ENCODE results near the gene APEH. TPM values are rescaled to one million over a fixed set of nuclear protein-coding genes. Genes with fewer than 3 reads are reported as not detected.

APEH gene
- total and polyA plus RNA-seq, 9 of the 15 experiments (the other 6 are each of a cell fraction or from before 2014, with no cell fraction given) = 70.9 to 177 (median 117) TPM

GRCh38 chr3:49689046-49689907, 15.1 kb downstream of the APEH start, which contains the start of the genes MST1 and RNF123 (continued):
- no peak for TF ChIP-seq ZMIZ1 (IDR thresholded peaks at IDR 0.05; ENCODE audit: low read depth in 2 of 2, low read length in 2 of 2)
- TF ChIP-seq, protein P1, sequence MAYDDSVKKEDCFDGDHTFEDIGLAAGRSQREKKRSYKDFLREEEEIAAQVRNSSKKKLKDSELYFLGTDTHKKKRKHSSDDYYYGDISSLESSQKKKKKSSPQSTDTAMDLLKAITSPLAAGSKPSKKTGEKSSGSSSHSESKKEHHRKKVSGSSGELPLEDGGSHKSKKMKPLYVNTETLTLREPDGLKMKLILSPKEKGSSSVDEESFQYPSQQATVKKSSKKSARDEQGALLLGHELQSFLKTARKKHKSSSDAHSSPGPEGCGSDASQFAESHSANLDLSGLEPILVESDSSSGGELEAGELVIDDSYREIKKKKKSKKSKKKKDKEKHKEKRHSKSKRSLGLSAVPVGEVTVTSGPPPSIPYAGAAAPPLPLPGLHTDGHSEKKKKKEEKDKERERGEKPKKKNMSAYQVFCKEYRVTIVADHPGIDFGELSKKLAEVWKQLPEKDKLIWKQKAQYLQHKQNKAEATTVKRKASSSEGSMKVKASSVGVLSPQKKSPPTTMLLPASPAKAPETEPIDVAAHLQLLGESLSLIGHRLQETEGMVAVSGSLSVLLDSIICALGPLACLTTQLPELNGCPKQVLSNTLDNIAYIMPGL (CRISPR knock-in tag; IDR thresholded peaks at IDR 0.05) = no peak
- no peak for TF ChIP-seq ZNF121 (CRISPR knock-in tag; conservative IDR thresholded peaks at IDR 0.05)
- TF ChIP-seq JUND (IDR thresholded peaks at IDR 0.05; ENCODE audit: borderline replicate concordance, low read depth, low read length) = peak; percentile 31; the same call in 1 of the 2 replicates
- TF ChIP-seq JUND (tag; IDR thresholded peaks at IDR 0.05; ENCODE audit: borderline replicate concordance, low read depth, low read length) = no peak
- TF ChIP-seq, protein P2, sequence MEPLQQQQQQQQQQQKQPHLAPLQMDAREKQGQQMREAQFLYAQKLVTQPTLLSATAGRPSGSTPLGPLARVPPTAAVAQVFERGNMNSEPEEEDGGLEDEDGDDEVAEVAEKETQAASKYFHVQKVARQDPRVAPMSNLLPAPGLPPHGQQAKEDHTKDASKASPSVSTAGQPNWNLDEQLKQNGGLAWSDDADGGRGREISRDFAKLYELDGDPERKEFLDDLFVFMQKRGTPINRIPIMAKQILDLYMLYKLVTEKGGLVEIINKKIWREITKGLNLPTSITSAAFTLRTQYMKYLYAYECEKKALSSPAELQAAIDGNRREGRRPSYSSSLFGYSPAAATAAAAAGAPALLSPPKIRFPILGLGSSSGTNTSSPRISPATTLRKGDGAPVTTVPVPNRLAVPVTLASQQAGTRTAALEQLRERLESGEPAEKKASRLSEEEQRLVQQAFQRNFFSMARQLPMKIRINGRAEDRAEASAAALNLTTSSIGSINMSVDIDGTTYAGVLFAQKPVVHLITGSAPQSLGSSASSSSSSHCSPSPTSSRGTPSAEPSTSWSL (CRISPR knock-in tag; IDR thresholded peaks at IDR 0.05; ENCODE audit: borderline replicate concordance) = no peak
- TF ChIP-seq, protein P3, sequence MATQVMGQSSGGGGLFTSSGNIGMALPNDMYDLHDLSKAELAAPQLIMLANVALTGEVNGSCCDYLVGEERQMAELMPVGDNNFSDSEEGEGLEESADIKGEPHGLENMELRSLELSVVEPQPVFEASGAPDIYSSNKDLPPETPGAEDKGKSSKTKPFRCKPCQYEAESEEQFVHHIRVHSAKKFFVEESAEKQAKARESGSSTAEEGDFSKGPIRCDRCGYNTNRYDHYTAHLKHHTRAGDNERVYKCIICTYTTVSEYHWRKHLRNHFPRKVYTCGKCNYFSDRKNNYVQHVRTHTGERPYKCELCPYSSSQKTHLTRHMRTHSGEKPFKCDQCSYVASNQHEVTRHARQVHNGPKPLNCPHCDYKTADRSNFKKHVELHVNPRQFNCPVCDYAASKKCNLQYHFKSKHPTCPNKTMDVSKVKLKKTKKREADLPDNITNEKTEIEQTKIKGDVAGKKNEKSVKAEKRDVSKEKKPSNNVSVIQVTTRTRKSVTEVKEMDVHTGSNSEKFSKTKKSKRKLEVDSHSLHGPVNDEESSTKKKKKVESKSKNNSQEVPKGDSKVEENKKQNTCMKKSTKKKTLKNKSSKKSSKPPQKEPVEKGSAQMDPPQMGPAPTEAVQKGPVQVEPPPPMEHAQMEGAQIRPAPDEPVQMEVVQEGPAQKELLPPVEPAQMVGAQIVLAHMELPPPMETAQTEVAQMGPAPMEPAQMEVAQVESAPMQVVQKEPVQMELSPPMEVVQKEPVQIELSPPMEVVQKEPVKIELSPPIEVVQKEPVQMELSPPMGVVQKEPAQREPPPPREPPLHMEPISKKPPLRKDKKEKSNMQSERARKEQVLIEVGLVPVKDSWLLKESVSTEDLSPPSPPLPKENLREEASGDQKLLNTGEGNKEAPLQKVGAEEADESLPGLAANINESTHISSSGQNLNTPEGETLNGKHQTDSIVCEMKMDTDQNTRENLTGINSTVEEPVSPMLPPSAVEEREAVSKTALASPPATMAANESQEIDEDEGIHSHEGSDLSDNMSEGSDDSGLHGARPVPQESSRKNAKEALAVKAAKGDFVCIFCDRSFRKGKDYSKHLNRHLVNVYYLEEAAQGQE (IDR thresholded peaks at IDR 0.05; ENCODE audit: borderline replicate concordance) = no peak
- TF ChIP-seq, protein P3 (CRISPR knock-in tag; IDR thresholded peaks at IDR 0.05; ENCODE audit: low read depth) = peak; percentile 77; the same call in 1 of the 2 replicates
- TF ChIP-seq ZBTB26 (CRISPR knock-in tag; IDR thresholded peaks at IDR 0.05) = 0 out of 2 replicates have a peak, but pooled peaks have one; percentile 40
